GM12875 (cell line): ENCODE results near the gene UBXN11.

ENCODE experiments used
- H3K4me3 ChIP-seq: one replicate; pipeline ENCODE4 v1.5.1; 2011; ENCODE audit warnings: low read depth, low read length, control low read depth
- CTCF ChIP-seq: IDR thresholded peaks from 2 replicates; pipeline ENCODE4 v1.5.1; 2011; ENCODE audit warnings: low read depth, mild to moderate bottlenecking, control low read depth, inconsistent platforms, low read length, moderate library complexity, borderline replicate concordance; ENCODE audit not compliant: insufficient read depth

Gene UBXN11

GRCh38 chr1:26302733-26303405 lies 3.6 kb downstream of the UBXN11 start:
- no peak for TF ChIP-seq CTCF
- no peak overlapping the region for H3K4me3 ChIP-seq

GRCh38 chr1:26300578-26301275 lies 5.7 kb downstream of the UBXN11 start:
- no peak overlapping the region for H3K4me3 ChIP-seq
- no peak for TF ChIP-seq CTCF

- TF ChIP-seq CTCF = no peak
- no peak overlapping the region for H3K4me3 ChIP-seq
Measured at GRCh38 chr1:26297791-26298124, 8.7 kb downstream of the UBXN11 start.

- no peak for TF ChIP-seq CTCF
- no peak overlapping the region for H3K4me3 ChIP-seq
Measured at GRCh38 chr1:26297057-26297790, 9.2 kb downstream of the UBXN11 start.

GRCh38 chr1:26296340-26297056 lies 9.9 kb downstream of the UBXN11 start:
- TF ChIP-seq CTCF = no peak

GRCh38 chr1:26295194-26296138 lies 11.0 kb downstream of the UBXN11 start:
- H3K4me3 ChIP-seq = no peak overlapping the region
- TF ChIP-seq CTCF = no peak

More at GRCh38 chr1:26296340-26297056, 9.9 kb downstream of the UBXN11 start:
- no peak overlapping the region for H3K4me3 ChIP-seq
